ENCODE measurements around the gene EML1. TPM values are rescaled to one million over a fixed set of nuclear protein-coding genes. Genes with fewer than 3 reads are reported as not detected.

Gene EML1
- total and polyA plus RNA-seq, 2 of the 13 experiments (the other 11 are each of a cell fraction or from before 2014, with no cell fraction given): 0.59 to 1.7 TPM

- TF ChIP-seq ZNF816 (CRISPR knock-in tag; IDR thresholded peaks at IDR 0.05; ENCODE audit: borderline replicate concordance): no peak
- TF ChIP-seq ZC3H4 (CRISPR knock-in tag; IDR thresholded peaks at IDR 0.05; ENCODE audit: borderline replicate concordance): no peak
- TF ChIP-seq FIP1L1 (IDR thresholded peaks at IDR 0.05; ENCODE audit: borderline replicate concordance, insufficient read depth, low read depth, low read length): no peak
- TF ChIP-seq ZNF34 (CRISPR knock-in tag; IDR thresholded peaks at IDR 0.05; ENCODE audit: borderline replicate concordance): 0 out of 2 replicates have a peak, but pooled peaks have one; percentile 56
- TF ChIP-seq NFE2 (CRISPR knock-in tag; IDR thresholded peaks at IDR 0.05): no peak
- TF ChIP-seq MLLT10 (CRISPR knock-in tag; IDR thresholded peaks at IDR 0.05): no peak
- TF ChIP-seq, protein P1, sequence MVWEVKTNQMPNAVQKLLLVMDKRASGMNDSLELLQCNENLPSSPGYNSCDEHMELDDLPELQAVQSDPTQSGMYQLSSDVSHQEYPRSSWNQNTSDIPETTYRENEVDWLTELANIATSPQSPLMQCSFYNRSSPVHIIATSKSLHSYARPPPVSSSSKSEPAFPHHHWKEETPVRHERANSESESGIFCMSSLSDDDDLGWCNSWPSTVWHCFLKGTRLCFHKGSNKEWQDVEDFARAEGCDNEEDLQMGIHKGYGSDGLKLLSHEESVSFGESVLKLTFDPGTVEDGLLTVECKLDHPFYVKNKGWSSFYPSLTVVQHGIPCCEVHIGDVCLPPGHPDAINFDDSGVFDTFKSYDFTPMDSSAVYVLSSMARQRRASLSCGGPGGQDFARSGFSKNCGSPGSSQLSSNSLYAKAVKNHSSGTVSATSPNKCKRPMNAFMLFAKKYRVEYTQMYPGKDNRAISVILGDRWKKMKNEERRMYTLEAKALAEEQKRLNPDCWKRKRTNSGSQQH (CRISPR knock-in tag; IDR thresholded peaks at IDR 0.05; ENCODE audit: low read depth): no peak
- TF ChIP-seq, protein P2, sequence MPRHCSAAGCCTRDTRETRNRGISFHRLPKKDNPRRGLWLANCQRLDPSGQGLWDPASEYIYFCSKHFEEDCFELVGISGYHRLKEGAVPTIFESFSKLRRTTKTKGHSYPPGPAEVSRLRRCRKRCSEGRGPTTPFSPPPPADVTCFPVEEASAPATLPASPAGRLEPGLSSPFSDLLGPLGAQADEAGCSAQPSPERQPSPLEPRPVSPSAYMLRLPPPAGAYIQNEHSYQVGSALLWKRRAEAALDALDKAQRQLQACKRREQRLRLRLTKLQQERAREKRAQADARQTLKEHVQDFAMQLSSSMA (CRISPR knock-in tag; IDR thresholded peaks at IDR 0.05): no peak
- TF ChIP-seq PRMT3 (CRISPR knock-in tag; IDR thresholded peaks at IDR 0.05; ENCODE audit: borderline replicate concordance, low read depth): no peak
- no peak for TF ChIP-seq ZNF841 (CRISPR knock-in tag; IDR thresholded peaks at IDR 0.05; ENCODE audit: borderline replicate concordance)
- no peak for TF ChIP-seq REXO4 (CRISPR knock-in tag; IDR thresholded peaks at IDR 0.05; ENCODE audit: borderline replicate concordance)
- no peak; the same call in 1 of the 2 replicates for TF ChIP-seq ETV6 (CRISPR knock-in tag; conservative IDR thresholded peaks at IDR 0.05)
- no peak for TF ChIP-seq ZNF225 (CRISPR knock-in tag; IDR thresholded peaks at IDR 0.05)
- no peak for TF ChIP-seq SP4 (CRISPR knock-in tag; IDR thresholded peaks at IDR 0.05)
- TF ChIP-seq ZKSCAN8 (CRISPR knock-in tag; IDR thresholded peaks at IDR 0.05; ENCODE audit: borderline replicate concordance): peak; percentile 85; the same call in 1 of the 2 replicates
- TF ChIP-seq SKI (IDR thresholded peaks at IDR 0.05; ENCODE audit: partially characterized antibody): peak; percentile 59
- TF ChIP-seq, protein P3, sequence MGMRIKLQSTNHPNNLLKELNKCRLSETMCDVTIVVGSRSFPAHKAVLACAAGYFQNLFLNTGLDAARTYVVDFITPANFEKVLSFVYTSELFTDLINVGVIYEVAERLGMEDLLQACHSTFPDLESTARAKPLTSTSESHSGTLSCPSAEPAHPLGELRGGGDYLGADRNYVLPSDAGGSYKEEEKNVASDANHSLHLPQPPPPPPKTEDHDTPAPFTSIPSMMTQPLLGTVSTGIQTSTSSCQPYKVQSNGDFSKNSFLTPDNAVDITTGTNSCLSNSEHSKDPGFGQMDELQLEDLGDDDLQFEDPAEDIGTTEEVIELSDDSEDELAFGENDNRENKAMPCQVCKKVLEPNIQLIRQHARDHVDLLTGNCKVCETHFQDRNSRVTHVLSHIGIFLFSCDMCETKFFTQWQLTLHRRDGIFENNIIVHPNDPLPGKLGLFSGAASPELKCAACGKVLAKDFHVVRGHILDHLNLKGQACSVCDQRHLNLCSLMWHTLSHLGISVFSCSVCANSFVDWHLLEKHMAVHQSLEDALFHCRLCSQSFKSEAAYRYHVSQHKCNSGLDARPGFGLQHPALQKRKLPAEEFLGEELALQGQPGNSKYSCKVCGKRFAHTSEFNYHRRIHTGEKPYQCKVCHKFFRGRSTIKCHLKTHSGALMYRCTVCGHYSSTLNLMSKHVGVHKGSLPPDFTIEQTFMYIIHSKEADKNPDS (CRISPR knock-in tag; IDR thresholded peaks at IDR 0.05): no peak
- TF ChIP-seq ZNF296 (CRISPR knock-in tag; conservative IDR thresholded peaks at IDR 0.05): no peak
- TF ChIP-seq HDAC2 (CRISPR knock-in tag; IDR thresholded peaks at IDR 0.05): peak; percentile 88
- no peak for TF ChIP-seq MLXIP (CRISPR knock-in tag; IDR thresholded peaks at IDR 0.05; ENCODE audit: borderline replicate concordance)
- 0 out of 2 replicates have a peak, but pooled peaks have one; percentile 15 for TF ChIP-seq ZNF7 (CRISPR knock-in tag; IDR thresholded peaks at IDR 0.05)
These were observed 8.7 kb upstream of the EML1 start (continued) for GRCh38 chr14:99784508-99784907.
